Loucy (cell line): ENCODE results near the gene SLC6A19.

Experiments used
- H2AFZ ChIP-seq: fragments of 200-600 bp; sonication (generic); 2 replicates; pipeline ENCODE4 v1.6.0; 2016; ENCODE audit warnings: antibody characterized with exemption, mild to moderate bottlenecking, low read length, moderate library complexity
- H3F3A ChIP-seq: fragments of 200-600 bp; 2 replicates; pipeline ENCODE4 v1.6.0; 2016; ENCODE audit warnings: antibody characterized with exemption, low read depth, mild to moderate bottlenecking
- H3K27me3 ChIP-seq: fragments of 200-600 bp; sonication (generic); 2 replicates; pipeline ENCODE4 v1.6.1; 2014; ENCODE audit warnings: low read length, mild to moderate bottlenecking; ENCODE audit not compliant: insufficient read depth, poor library complexity, severe bottlenecking
- H3K36me3 ChIP-seq: fragments of 200-600 bp; sonication (generic); 2 replicates; pipeline ENCODE4 v1.6.1; 2016; ENCODE audit warnings: low read length; ENCODE audit not compliant: insufficient read depth
- H3K4me1 ChIP-seq: fragments of 200-600 bp; sonication (generic); 2 replicates; pipeline ENCODE4 v1.5.1; 2014; ENCODE audit warnings: low read length, mild to moderate bottlenecking; ENCODE audit not compliant: insufficient read depth, poor library complexity, severe bottlenecking
- H3K4me2 ChIP-seq: fragments of 200-600 bp; sonication (generic); 2 replicates; pipeline ENCODE4 v1.6.0; 2014; ENCODE audit warnings: antibody characterized with exemption, low read length, low read depth, mild to moderate bottlenecking; ENCODE audit not compliant: poor library complexity, severe bottlenecking
- H3K4me3 ChIP-seq: fragments of 200-600 bp; sonication (generic); 2 replicates; pipeline ENCODE4 v1.5.1; 2014; ENCODE audit warnings: low read length, mild to moderate bottlenecking, mixed read lengths; ENCODE audit not compliant: poor library complexity, severe bottlenecking
- H3K79me2 ChIP-seq: fragments of 200-600 bp; sonication (generic); 2 replicates; pipeline ENCODE4 v1.6.1; 2014; ENCODE audit warnings: low read length; ENCODE audit not compliant: insufficient read depth
- H3K9ac ChIP-seq: fragments of 200-600 bp; sonication (generic); 2 replicates; pipeline ENCODE4 v1.6.0; 2014; ENCODE audit warnings: mild to moderate bottlenecking, low read depth, low read length, moderate library complexity; ENCODE audit not compliant: poor library complexity, severe bottlenecking
- H3K9me2 ChIP-seq: fragments of 200-600 bp; sonication (generic); replicated peaks from 2 replicates; pipeline ENCODE4 v1.6.1; 2016; ENCODE audit warnings: low read depth, low read length, mixed read lengths
- H3K9me3 ChIP-seq: fragments of 200-600 bp; sonication (generic); 2 replicates; pipeline ENCODE4 v1.6.1; 2014; ENCODE audit warnings: mild to moderate bottlenecking, antibody characterized with exemption, low read length, low read depth; ENCODE audit not compliant: insufficient read depth
- H4K20me1 ChIP-seq: fragments of 200-600 bp; sonication (generic); 2 replicates; pipeline ENCODE4 v1.6.0; 2014; ENCODE audit warnings: antibody characterized with exemption, low read length, mild to moderate bottlenecking; ENCODE audit not compliant: insufficient read depth, poor library complexity, severe bottlenecking
- CTCF ChIP-seq: fragments of 200-600 bp; sonication (generic); conservative IDR thresholded peaks from 2 replicates; pipeline ENCODE4 v1.5.1; 2014; ENCODE audit warnings: mild to moderate bottlenecking, antibody characterized with exemption, low read length
- EZH2phosphoT487 ChIP-seq: fragments of 200-600 bp; IDR thresholded peaks from 2 replicates; pipeline ENCODE4 v1.6.1; 2018; ENCODE audit warnings: antibody characterized with exemption, mild to moderate bottlenecking, moderate library complexity, borderline replicate concordance

The SLC6A19 gene

DNA sequence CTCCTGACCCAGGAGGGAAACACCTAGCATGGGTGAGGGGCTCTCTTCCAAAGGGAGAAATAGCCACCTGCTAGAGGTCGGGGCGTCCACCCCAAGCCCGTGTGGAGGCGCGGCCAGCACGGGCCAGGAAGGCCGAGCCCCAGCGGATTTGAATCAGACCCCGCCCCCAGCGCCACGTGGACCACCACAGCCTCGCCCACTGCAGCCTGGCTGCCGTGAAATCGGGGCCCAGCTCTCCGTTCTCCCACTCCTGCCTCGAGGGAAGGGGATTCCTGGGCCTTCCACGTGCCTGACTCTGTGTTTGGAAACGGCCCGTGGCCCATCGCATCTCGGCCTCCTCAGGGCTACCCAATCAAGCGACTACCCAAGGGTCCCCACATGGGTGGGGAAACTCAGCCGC lies 55.4 kb downstream of the SLC6A19 start:
- H4K20me1 ChIP-seq: no peaks in the 10 kb centered on the region
- no peak overlapping the region for H3K9ac ChIP-seq
- no peaks in the 10 kb centered on the region for H3K79me2 ChIP-seq
- H3K4me1 ChIP-seq: peaks cover 18% of the 10 kb centered on the region
- no peaks in the 10 kb centered on the region for H3K36me3 ChIP-seq
- H2AFZ ChIP-seq: no peak overlapping the region
- H3K27me3 ChIP-seq: no peaks in the 10 kb centered on the region
- no peak overlapping the region for H3K4me3 ChIP-seq
- H3K4me2 ChIP-seq: no peak overlapping the region
- peaks cover 5% of the 10 kb centered on the region; the same call in 1 of the 2 replicates for H3K9me3 ChIP-seq
- no peaks in the 10 kb centered on the region for H3K9me2 ChIP-seq
- no peak for TF ChIP-seq CTCF
- no peaks in the 10 kb centered on the region for H3F3A ChIP-seq

- H3K4me2 ChIP-seq: no peak overlapping the region
- no peaks in the 10 kb centered on the region for H3K27me3 ChIP-seq
- peaks cover 18% of the 10 kb centered on the region for H3K4me1 ChIP-seq
- no peak for TF ChIP-seq EZH2phosphoT487
- no peak for TF ChIP-seq CTCF
- H3K9me2 ChIP-seq: no peaks in the 10 kb centered on the region
- no peaks in the 10 kb centered on the region for H4K20me1 ChIP-seq
- no peaks in the 10 kb centered on the region for H3K79me2 ChIP-seq
- H2AFZ ChIP-seq: no peak overlapping the region
- no peak overlapping the region for H3K9ac ChIP-seq
- H3F3A ChIP-seq: no peaks in the 10 kb centered on the region
- H3K4me3 ChIP-seq: no peak overlapping the region
- H3K36me3 ChIP-seq: no peaks in the 10 kb centered on the region; the same call in 1 of the 2 replicates
- H3K9me3 ChIP-seq: peaks cover 11% of the 10 kb centered on the region; the same call in 1 of the 2 replicates
Measured at GRCh38 chr5:1257363-1257762, 56.0 kb downstream of the SLC6A19 start.

- Histone ChIP-seq H3K9ac (no peak overlapping the region), H3K36me3 (no peaks in the 10 kb centered on the region; the same call in 1 of the 2 replicates), H3F3A (no peaks in the 10 kb centered on the region), H3K4me3 (no peak overlapping the region), H2AFZ (no peak overlapping the region), H3K9me2 (no peaks in the 10 kb centered on the region), H4K20me1 (no peaks in the 10 kb centered on the region), H3K4me2 (no peak overlapping the region), H3K79me2 (no peaks in the 10 kb centered on the region), H3K9me3 (peaks cover 15% of the 10 kb centered on the region; the same call in 1 of the 2 replicates), H3K4me1 (peaks cover 18% of the 10 kb centered on the region), H3K27me3 (no peaks in the 10 kb centered on the region)
- TF ChIP-seq CTCF (no peak), EZH2phosphoT487 (no peak)
Measured at GRCh38 chr5:1257841-1258240, 56.4 kb downstream of the SLC6A19 start.
